Renal cortex interstitium (tissue), 11 donors: ENCODE results near the gene KIF13A. TPM values are rescaled to one million over a fixed set of nuclear protein-coding genes. Genes with fewer than 3 reads are reported as not detected.
"Not testable (repeated sequence)": the region's sequence is repeated elsewhere in the genome, so short reads cannot be mapped to it uniquely, and the experiment has no call there.

Experiments used
- DNase-seq, 11 donors: peaks; one replicate each; pipeline ENCODE4 v3.0.0-alpha.2; 2013; ENCODE audit warnings: low read depth in 9 of 11, low spot score in 4 of 11; ENCODE audit errors: extremely low read depth in 1 of 11
- polyA plus RNA-seq, 3 donors: library from polyadenylated mRNA; unstranded; fragments of 120-200 nt; gene quantifications; one replicate each; pipeline ENCODE4 v1.2.1, GENCODE V29; 2013; ENCODE audit not compliant: insufficient read length in 3 of 3

KIF13A gene
- polyA plus RNA-seq, 3 donors, result 34.1 to 40.0 (median 34.6) TPM

DNA sequence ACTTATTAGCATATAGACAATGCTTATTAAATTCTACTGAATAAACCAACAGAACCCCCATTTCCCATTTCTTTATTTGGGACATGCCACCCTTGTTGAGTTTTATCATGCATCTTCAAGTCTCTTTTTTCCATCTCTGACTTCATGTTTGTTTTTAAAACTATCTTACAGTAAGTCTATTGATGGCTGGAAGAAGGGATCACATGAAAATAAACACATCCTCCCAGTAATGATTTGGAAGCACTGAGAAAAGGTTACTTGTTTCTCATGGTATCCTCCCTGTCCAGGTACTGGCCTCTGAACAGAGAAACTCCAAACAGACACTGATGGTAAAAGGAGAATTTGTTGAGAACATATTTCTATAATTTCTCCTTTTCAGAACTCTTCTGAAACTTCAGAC is 74.9 kb downstream of the KIF13A start:
- DNase-seq, result no peak

DNA sequence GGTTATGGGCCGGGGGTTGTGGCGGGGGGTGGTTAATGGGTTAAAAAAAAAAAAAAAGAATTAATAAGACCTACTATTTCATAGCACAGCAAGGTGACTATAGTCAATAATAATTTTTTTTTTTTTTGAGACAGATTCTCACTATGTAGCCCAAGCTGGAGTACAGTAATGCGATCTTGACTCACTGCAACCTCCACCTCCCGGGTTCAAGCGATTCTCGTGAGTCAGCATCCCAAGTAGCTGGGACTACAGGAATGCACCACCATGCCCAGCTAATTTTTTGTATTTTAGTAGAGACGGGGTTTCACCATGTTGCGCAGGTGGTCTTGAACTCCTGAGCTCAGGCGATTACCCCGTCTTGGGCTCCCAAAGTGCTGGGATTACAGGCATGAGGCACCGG is 75.8 kb downstream of the KIF13A start:
- not testable (repeated sequence) for DNase-seq

DNA sequence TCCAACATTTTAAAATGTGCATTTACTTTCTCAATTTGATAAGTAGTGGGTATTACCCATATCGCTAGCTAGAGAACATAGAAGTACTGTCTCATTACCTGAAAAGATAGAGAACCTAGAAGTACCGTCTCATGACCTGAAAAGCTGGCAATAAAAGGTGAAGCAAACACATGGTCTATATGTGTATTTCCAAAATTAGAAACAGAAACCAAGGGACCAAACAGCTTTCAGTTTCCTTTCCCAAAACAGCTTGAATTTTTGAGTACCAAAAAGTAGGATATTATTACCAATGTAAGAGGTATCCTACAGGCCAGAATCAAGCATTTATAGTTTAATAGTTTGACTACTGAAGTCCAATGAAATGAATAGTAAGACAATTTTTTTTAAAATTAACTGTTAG is 77.2 kb downstream of the KIF13A start:
- DNase-seq, result no peak

DNA sequence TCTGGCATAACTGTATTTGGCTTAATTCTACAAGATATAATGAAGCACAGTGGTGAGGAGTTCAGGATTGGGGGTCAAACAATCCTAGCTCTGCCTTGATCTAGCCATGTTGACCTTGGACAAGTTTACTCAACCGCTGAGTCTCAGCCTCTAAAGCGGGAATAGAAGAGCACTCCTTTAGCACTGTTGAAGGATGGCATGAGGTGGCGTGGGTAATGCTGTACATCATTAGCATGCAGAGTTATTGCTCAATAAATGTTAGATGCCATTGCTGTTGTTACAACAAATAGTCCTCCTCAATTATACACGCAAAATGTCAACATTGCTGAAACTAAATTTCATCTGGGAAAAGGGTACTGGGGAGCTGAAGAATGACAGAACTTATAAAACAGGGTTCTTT is 78.6 kb downstream of the KIF13A start:
- no peak for DNase-seq

DNA sequence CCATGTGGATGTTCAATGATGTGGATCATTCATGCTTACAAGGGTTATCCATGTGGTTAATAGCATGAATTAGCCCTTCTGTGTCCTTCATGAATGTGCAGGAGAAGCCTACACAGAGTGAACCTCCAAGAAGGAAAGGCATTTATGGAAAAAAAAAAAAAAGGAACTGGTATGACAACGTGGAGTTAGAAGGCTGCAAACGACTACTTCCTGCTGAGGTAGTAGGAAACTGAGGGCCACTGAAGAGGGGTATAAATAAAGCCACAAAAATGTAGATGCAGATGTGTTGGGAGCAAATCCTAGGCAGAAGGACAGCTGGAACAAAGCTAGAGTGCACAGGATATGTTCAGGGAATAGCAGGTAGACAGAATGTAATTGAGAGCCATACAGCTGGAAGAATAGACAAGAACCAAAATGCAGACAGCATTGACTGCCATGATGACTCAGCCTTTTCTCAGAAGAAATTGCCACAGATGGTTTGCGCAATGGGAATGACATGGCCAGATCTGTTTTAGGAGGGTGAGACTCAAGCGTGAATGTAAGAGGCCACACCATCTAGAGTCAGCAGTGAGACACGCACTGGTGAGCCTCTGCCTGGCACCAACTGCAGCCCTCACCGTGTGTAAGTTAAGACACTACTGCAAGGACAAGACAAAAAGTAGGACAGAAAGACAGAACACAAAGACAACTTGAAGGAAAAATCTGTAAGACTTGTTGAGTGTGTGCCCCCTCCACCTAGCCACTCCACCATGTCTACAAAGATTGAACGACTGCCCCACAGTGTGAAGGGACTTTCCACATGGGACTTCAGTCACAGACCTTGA is 79.8 kb downstream of the KIF13A start:
- no peak for DNase-seq

DNA sequence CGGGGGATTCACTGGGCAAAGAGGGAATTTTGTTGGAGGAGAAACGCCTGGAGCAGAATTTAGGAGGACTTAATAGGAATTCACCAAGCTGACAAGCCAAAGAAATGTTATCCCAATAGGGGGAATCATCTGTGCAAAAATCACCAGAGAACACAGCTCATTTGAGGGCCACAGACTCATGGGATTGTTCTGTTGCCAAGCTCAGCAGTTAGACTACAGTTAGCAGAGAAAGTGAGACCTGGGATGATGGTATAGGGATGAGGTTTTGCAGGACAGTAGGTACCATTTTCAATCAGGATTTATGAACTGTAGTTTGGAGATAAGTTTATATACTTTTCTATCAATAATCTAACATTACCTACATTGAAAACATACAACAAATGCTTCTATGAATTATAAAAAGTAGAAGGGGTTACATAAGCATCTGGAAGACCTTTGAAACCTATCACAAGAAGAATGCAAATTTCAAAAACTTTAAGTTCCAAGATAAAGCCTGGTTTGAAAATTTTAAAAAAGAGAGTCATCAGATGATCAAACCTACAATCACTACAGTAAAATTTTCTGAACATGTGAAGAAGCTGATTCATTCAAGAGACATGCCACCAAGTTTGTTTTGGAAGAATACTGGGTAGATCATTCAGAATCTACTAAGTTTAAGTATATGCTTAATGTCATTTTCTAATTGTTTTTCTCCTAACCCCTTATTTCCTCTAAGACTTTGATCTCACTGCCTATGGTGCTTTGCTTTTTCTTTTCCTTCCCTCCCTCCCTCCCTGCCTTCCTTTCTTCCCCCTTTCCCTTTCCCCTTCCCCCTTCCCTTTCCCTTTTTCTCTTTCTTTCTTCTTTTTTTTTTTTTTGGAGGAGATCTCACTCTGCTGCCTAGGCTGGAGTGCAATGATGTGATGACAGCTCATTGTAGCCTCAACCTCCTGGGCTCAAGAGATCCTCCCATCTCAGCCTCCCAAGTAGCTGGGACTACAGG is 81.5 kb downstream of the KIF13A start:
- DNase-seq, result no peak

DNA sequence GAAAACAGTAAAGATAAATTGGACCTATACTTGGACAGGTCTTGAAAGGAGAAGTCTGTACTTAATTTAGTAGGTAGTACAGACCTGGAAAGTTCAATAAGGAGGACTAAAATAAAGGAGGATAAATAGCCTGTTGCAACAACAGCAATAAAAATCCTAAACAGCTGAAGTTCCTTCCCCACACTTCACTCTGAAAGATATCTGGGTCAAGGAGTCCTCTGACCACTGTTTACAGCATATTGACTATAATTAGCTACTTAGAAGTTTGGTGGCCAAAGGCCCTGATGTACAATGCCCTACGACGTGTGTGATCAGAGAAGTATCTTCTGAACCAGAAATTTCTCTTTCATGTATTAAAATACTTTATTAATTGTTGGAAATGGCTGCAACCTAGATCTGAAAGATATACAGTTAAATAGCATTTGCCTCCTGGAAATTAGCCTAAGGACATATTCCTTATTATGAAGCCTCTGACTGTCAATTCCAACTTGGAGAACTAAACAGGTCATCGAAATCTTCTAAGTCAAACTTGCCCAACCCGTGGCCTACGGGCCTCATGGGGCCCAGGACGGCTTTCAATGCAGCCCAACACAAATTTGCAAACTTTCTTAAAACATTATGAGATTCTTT is 82.8 kb downstream of the KIF13A start:
- no peak for DNase-seq

DNA sequence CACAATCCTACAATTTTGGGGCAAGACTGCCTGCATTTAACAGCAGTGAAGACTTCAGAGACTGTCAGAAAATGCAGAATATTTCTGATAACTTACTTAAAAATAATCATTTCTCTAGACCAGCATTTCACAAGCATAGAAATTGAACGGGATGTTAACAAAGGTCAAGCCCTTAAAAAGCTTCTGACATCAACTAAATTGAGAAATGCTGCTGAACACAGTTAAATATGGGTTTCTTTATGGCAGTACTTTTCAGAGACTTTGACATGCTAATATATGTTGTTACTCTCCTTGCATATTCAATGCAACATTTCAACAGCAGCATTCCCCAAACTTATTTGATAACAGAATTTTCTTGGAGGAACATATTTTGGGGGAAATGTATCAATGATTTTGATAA is 84.5 kb downstream of the KIF13A start:
- no peak for DNase-seq

DNA sequence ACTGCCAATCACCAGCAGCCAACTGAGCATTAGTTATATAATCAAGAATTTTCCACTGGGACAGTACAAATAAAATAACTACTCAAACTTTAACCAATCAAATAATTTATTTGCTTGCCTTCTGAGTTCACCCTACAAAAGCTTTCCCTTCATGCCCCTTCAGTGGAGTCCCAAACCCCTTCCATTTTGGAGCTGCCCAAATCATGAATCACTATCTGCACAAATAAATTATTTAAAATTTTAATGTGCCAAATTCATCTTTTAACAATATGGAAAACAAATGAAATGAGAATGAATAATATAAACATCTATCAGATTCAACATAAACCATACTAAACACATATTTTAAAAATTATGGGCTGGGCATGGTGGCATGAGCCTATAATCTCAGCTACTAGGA is 85.9 kb downstream of the KIF13A start:
- DNase-seq, result no peak

DNA sequence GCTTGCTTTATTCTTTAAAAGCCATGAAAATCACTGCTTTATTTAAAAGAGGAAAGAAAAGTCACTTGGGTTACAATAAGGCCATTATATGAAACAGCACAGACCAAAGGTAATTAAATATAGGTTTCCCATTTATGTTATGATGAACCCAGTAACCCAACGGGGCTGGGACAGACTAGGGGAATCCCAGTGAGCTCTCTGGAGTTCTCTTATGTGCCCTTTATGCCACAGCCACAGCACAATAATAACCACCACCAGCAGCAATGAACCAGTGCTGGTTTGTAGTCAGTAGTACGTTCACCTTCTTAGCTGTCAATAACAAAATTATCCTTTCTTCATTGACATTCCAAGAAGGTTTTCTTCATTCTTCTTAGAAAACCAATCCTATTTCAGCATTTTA is 87.4 kb downstream of the KIF13A start:
- no peak for DNase-seq

DNA sequence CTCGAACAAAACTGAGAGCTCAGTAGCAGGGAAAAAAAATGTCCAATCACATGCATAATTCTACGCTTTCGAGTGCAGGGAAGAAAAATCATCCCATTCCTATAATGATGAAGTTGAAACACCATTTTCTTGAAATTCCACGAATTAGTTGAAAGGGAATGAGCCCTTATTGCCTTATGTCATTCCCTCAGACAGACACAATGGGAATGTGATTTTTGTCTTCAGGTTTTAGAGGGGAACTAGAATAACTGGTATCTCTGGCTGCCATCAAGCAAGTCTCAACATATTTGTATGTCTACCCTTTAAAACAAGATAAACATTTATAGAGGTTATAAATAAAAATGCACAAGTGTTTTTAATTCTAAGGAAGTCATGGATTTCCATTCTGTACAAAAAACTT is 87.9 kb downstream of the KIF13A start:
- DNase-seq, result no peak

DNA sequence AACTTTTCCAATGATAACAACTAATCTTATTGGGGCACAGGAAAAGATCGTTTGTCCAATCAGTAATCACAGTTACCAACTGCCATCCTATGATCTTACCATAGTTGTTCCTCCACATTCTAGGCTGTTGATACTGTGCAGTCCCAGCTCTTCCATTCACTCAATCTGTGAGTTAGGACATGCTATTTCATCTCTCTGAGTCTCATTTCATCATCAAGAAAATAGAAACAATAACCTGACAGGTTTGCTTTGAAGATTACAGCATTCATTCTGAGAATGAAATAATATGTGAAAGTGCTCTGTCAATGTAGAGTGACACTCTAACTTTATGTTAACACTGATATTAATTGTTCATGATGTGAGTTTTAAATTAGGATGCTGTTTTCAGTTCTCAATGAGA is 89.8 kb downstream of the KIF13A start:
- no peak for DNase-seq

DNA sequence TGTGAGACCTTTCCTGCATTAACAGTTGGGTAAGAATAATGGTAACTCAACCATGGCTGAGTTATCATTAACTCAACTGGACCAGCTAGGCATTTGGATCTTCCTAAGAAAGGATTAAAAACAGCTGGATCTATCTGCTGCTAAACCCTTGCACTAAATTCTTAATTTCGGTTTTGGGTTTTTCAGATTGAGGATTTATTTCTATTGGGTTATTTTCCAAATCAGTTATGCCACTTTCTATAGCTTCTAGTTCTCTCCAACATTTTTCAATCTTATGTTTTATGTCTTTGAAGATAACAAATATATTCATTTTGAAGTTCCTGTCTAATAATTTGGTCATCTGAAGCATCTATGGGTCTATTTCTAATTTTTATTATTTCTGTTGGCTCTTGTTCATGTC is 92.5 kb downstream of the KIF13A start:
- no peak for DNase-seq

DNA sequence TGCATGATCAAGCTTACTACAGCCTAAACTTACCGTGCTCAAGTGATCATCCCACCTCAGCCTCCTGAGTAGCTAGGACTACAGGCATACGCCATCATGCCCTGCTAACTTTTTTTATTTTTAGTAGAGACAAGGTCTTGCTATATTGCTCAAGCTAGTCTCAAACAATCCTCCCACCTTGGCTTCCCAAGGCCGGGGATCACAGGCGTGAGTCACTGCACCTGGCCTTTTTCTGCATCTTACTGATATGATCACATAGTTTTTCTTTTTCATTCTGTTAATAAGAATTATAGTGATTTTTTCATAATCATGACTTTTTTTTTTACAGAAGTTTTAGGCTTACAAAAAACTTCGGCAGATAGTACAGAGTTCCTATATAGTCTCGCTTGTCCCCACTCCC is 93.2 kb downstream of the KIF13A start:
- DNase-seq, result no peak

DNA sequence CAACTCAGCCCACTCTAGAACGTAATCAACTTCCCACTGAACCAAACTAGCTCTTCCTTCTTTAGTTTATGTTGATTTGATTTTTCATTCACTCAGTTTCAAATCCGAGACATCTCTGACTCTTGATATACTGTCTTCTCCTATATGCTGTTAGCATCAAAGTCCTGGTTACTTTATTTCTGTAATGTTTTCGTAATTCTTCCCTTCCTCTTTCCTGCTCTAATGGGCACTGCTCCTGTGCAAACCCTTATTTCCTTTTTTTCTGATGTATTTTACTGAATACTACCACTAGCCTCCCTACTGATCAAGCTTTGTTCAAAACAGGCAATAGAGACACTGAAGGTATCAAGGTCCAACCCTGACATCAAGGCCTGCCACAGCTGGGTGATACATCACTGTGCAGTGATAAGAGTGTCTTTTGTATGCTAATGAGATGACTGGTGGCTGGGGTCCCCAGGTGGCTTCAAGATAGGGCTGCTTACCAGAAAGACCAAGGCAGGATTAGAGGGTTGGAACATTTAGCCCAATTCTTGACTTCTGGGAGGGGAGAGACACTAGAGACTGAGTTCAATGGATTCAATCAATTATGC is 95.2 kb downstream of the KIF13A start:
- DNase-seq, result no peak

DNA sequence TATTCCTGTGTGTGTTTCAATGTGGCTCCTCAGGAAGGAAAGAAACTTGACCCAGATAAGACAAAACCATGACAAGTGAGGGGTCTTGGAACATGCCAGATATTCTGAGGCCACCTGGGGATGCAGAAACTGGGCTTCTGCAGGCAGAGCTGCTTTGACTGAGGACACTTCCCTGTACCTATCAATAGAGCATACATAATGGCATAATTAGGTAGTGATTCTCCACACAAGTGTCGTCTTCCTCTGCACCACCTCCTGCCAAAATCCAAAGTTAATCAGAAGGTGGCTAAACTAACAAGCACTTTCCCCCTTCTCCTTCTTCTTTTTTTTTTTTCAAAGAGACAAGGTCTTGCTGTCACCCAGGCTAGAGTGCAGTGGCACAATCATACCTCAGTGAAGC is 97.1 kb downstream of the KIF13A start:
- no peak for DNase-seq

DNA sequence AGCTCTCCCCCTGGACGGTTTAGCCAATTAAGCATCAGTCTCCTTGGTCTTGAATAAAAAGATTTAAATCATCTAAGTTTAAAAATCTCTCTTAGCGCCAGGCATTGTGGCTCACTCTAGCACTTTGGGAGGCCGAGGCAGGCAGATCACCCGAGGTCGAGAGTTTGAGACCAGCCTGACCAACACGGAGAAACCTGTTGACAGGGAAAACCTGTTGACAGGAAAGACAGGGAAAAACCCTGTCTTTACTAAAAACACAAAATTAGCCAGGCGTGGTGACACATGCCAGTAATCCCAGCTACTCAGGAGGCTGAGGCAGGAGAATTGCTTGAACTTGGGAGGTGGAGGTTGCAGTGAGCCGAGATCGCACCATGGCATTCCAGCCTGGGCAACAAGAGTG is 97.7 kb downstream of the KIF13A start:
- not testable (repeated sequence) for DNase-seq

DNA sequence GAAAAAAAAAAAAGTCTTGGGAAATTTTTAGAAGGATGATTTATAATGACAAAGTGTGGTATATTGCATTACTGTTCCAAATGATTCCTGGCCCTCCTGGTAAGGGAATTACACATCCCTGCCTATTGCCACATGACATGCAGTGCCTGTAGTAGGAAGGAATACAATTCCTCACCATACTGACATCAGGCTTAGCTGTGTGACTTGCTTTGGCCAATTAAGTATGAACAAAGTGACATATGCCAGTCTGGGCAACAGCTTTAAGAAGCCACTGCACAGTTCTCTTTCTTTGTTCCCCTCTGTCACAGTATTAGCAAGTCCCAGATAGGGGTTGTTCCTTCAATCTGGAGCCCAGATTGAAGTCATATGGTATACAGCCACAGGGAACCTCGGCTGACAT is 100.5 kb downstream of the KIF13A start:
- DNase-seq, result no peak

DNA sequence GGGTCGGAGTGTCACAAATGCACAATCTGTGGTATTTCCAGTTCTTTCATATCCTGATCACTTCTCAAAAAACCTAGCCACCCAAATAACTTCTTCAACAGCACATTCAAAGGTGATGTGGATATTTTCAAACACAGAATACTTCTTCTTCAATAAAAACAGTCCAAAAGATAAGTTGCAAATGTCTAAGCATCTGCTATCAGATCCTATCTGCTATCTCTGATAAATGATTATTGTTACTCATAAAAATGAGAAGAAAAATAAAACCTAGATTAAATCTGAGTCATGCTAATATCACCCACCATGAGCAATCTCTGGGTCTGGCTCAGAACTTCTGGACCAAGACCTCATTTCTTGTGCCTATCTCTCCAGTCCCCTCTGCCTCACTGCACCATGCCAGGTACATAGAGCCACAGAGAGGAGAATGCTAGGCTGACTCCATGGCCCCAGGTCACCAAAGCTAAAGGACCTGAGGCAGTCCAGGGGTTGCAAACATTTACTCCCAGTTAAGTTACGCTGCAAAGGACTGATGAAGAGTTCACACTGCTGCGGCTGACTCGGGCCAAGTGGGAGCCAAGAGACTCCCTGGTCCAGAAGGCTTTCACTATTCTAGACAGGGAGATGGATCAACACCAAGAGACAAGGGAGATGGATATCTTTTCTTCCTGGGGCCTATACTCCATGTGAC is 101.4 kb downstream of the KIF13A start:
- DNase-seq, result no peak
